Measurements from ENCODE around the gene GRHL3. TPM values are rescaled to one million over a fixed set of nuclear protein-coding genes. Genes with fewer than 3 reads are reported as not detected.

The GRHL3 gene
- total and polyA plus RNA-seq, 2 donors (not counting 3 experiments of a cell fraction or from before 2014, with no cell fraction given): not detected

- dilution Hi-C loops (cut with MboI; ENCODE audit: extremely low pct_ligation_motif_present, low sequenced_read_pairs): no loop called here
- TF ChIP-seq MYC (IDR thresholded peaks at IDR 0.05; ENCODE audit: low read depth, low read length): no peak
- no peak for TF ChIP-seq POLR2AphosphoS5 (IDR thresholded peaks at IDR 0.05; ENCODE audit: insufficient read depth, low read depth, low read length)
- no peak for TF ChIP-seq MAX (IDR thresholded peaks at IDR 0.05; ENCODE audit: insufficient read depth, insufficient read length)
- TF ChIP-seq GATA2 (IDR thresholded peaks at IDR 0.05; ENCODE audit: insufficient read depth, insufficient read length, low read depth, low read length): no peak
- no peak for TF ChIP-seq CTCF (IDR thresholded peaks at IDR 0.05; ENCODE audit: extremely low read depth in 1 of 2, insufficient read depth in 1 of 2, low read depth in 1 of 2, low read length in 2 of 2)
- TF ChIP-seq EZH2 (IDR thresholded peaks at IDR 0.05; ENCODE audit: borderline replicate concordance, low read depth, low read length, severe bottlenecking): no peak
- TF ChIP-seq POLR2A (IDR thresholded peaks at IDR 0.05; ENCODE audit: low read depth, low read length): no peak
- TF ChIP-seq FOS (IDR thresholded peaks at IDR 0.05; ENCODE audit: borderline replicate concordance, insufficient read depth, low read length): no peak
- TF ChIP-seq JUN (IDR thresholded peaks at IDR 0.05; ENCODE audit: borderline replicate concordance, insufficient read depth, insufficient read length, low read depth): no peak
- FAIRE-seq: no peak
- Histone ChIP-seq H3K4me1 (ENCODE audit: control insufficient read depth, extremely low read depth, insufficient read depth, low read length) (no peaks in the 10 kb centered on the region), H3K9me3 (replicated peaks; ENCODE audit: control insufficient read depth, insufficient read depth, low read length) (no peaks in the 10 kb centered on the region), H2AFZ (ENCODE audit: low read depth, low read length) (no peak overlapping the region), H3K4me2 (ENCODE audit: insufficient read depth, low read length) (no peak overlapping the region), H3K27me3 (ENCODE audit: control insufficient read depth in 2 of 2, insufficient read depth in 2 of 2, low read length in 2 of 2) (peaks cover 0 to 2% of the 10 kb centered on the region in 2 experiments), H3K36me3 (ENCODE audit: control insufficient read depth in 2 of 2, extremely low read depth in 1 of 2, insufficient read depth in 2 of 2, low read length in 2 of 2) (no peaks in the 10 kb centered on the region), H4K20me1 (replicated peaks; ENCODE audit: control insufficient read depth, extremely low read depth, insufficient read depth, low read length) (no peaks in the 10 kb centered on the region), H3K4me3 (replicated peaks in 1 of 3; ENCODE audit: insufficient read depth in 1 of 3, low read depth in 1 of 3, low read length in 3 of 3) (no peak overlapping the region), H3K9ac (replicated peaks; ENCODE audit: extremely low read depth, insufficient read depth, low read length) (no peak overlapping the region), H3K9me1 (replicated peaks; ENCODE audit: control insufficient read depth, extremely low read depth, insufficient read depth, low read length) (no peaks in the 10 kb centered on the region), H3K27ac (ENCODE audit: insufficient read depth, low read depth, low read length) (no peak overlapping the region), H3K79me2 (ENCODE audit: control insufficient read depth, insufficient read depth, low read length) (no peaks in the 10 kb centered on the region)
- intact Hi-C loops (cut with micrococcal nuclease): no loop called here
- BruUV-seq (replicated peaks): no TSS peak
- no peak for DNase-seq (ENCODE audit: low read depth, low spot score)
- ChIA-PET CTCF (interaction anchor here (1.9 to 2.7 kb wide), 2 partner anchors 48 to 142 kb away, joined by 10 to 11 read pairs; no protein-coding TSS in a partner anchor), POLR2A (no interaction called here)
Observed at GRCh38 chr1:24343412-24344089, 24.4 kb downstream of the GRHL3 start.
